ENCODE results near the gene GUCY2F.

The GUCY2F gene

DNA sequence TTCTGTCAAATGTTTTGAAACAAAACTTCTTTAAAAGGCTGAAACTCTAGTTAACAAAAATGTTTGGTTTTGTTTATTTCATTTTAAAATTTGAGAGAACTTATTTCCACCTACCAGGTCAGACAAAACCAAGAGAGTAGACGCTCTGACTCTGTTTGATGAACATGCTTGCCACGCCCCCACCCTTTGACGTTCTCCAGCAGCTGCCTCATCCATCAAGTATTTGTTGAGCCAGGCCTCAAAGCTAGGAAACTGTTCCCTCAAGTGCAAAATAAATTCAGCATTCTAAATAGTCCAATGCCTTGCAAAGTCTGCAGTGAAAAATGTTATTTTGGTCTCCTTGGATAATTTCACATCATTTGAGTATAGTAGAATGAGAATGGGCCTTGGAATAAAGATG is 121.6 kb downstream of the GUCY2F start:
- peak; percentile 34 for DNase-seq (ENCODE audit: low read depth)
- TF ChIP-seq, protein P1, sequence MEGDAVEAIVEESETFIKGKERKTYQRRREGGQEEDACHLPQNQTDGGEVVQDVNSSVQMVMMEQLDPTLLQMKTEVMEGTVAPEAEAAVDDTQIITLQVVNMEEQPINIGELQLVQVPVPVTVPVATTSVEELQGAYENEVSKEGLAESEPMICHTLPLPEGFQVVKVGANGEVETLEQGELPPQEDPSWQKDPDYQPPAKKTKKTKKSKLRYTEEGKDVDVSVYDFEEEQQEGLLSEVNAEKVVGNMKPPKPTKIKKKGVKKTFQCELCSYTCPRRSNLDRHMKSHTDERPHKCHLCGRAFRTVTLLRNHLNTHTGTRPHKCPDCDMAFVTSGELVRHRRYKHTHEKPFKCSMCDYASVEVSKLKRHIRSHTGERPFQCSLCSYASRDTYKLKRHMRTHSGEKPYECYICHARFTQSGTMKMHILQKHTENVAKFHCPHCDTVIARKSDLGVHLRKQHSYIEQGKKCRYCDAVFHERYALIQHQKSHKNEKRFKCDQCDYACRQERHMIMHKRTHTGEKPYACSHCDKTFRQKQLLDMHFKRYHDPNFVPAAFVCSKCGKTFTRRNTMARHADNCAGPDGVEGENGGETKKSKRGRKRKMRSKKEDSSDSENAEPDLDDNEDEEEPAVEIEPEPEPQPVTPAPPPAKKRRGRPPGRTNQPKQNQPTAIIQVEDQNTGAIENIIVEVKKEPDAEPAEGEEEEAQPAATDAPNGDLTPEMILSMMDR (conservative IDR thresholded peaks at IDR 0.05; ENCODE audit: low read depth, low read length): no peak

DNA sequence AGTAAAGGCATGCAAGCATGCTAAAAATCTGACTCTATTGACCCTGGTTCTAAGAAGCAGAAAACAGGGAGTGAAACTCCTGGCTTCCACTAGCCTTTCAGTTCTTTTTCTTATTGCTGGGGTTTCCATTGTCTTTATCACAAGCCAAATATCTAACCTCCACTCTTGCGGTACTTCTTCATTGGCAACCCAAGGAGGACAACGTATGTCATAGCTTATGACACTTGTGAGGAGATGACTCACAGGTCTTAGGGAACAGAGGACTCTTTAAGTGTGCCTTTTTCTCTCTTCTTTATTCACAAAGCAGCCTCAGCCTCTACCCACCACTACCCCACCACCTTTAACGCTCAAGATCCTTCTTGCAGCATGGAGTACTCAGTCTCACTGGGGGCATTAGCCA is 124.2 kb downstream of the GUCY2F start:
- no peak overlapping the region for H3K4me3 ChIP-seq (ENCODE audit: low read depth, low read length)
- TF ChIP-seq, protein P1 (conservative IDR thresholded peaks at IDR 0.05; ENCODE audit: low read depth, low read length): no peak
- no peak for DNase-seq (ENCODE audit: low read depth)

More for the DNA sequence above, 121.6 kb downstream of the GUCY2F start:
- no peak overlapping the region for H3K4me3 ChIP-seq (ENCODE audit: low read depth, low read length)

DNA sequence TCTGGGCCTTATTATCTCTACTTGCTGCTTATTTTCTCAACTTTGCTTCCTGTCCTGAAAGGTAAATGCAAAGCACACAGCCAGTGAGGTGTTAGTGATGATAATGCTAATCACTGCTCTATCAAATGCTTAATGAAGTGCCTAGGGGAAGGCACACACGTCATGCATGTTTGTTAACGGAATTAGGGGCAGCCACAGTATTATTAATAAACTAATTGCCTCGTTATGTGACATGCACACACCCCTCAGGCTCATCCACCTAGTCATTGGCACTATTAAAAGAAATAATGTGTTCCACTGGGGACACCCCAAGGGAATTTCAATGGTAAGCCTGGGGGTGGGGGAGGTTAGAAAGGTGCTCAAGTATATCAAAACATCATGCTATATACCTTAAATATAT is 125.2 kb downstream of the GUCY2F start:
- no peak for DNase-seq (ENCODE audit: low read depth)
- TF ChIP-seq, protein P1 (conservative IDR thresholded peaks at IDR 0.05; ENCODE audit: low read depth, low read length): no peak
- no peak overlapping the region for H3K4me3 ChIP-seq (ENCODE audit: low read depth, low read length)

DNA sequence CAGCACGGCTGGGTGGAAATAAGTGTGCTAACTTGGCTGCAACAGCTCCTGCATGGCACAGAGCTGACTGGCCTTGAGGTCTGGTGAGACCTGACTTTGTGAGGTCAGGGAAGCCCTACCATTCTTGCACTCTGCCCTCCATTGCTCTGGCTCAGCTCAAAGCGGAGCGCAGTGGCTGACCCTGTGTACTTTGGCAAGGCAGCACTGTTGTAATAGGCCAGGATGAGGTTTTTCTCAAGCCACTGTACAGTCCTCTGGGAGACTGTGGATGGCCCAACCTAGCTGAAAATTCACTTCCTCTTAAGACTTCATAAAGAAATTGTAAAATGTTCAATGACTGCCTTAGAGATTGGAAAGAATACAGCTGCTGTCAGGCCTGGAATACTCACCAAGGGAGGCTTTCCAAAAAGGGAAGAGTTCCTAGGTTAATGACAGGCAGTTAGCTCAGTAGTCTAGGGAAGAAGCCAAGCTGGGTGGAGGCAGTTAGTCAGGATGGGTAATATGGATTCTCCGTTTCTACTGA is 129.8 kb downstream of the GUCY2F start:
- peak; percentile 75 for DNase-seq (ENCODE audit: low read depth)
- TF ChIP-seq, protein P1 (conservative IDR thresholded peaks at IDR 0.05; ENCODE audit: low read depth, low read length): no peak
- no peak overlapping the region for H3K4me3 ChIP-seq (ENCODE audit: low read depth, low read length)

DNA sequence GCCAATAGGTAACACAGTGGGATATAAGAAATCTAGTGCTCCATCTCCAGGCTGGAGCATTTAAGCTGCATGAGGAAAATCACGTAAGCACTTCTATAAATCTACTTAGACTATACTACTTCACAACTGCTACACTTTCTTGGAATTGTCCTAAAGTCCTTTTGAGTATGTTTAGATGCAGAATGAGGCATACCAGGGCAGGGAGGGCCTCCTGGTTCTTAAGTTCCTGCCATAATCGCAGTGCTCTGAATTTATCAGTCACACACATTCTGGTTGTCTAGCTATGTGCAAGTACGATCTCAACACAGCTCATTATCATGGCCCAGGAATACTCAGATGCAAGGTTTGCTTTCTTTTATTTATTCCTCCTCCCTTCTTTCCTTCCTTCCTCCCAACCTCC is 130.3 kb downstream of the GUCY2F start:
- peak; percentile 19 for DNase-seq (ENCODE audit: low read depth)
- no peak overlapping the region for H3K4me3 ChIP-seq (ENCODE audit: low read depth, low read length)
- TF ChIP-seq, protein P1 (conservative IDR thresholded peaks at IDR 0.05; ENCODE audit: low read depth, low read length): no peak

DNA sequence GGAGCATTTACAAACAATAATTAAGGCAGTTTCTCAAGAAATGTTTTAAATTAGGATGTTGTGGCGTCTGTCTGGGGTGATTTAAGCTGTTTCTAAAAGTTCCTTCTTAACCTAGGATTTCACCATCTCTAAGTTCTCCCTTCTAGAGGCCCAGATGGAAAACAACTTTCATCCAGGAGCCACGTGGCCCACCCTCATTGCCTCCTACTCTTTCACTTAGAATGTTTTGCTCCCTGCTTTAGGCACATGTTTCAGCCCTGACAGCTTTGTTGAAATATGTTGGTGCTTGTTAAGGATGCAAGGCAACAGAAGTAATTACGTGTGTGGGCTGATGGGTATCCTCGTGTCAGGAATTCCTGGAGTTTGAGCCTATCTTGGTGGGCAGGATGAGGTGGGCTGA is 131.3 kb downstream of the GUCY2F start:
- no peak for DNase-seq (ENCODE audit: low read depth)
- TF ChIP-seq, protein P1 (conservative IDR thresholded peaks at IDR 0.05; ENCODE audit: low read depth, low read length): no peak
- no peak overlapping the region for H3K4me3 ChIP-seq (ENCODE audit: low read depth, low read length)

DNA sequence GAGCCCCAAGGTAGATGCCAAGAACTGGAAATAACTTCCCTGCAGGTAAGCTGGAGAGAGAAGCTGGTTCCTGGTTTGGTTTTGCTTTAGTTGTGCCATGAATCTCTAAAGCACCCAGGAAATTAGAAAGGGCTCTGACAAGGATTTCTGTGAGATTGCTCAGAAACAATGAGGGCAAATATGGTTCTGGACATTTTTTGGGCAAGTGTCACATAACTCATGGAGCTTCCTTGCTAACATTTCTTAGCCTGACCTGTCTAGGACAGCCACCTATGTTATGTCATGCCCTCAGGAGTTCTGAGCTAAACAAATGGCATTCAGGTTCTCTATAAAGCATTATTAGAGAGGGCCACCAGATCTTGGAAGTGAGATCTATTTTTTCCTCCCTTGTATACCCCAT is 131.8 kb downstream of the GUCY2F start:
- TF ChIP-seq, protein P1 (conservative IDR thresholded peaks at IDR 0.05; ENCODE audit: low read depth, low read length): no peak
- no peak for DNase-seq (ENCODE audit: low read depth)
- no peak overlapping the region for H3K4me3 ChIP-seq (ENCODE audit: low read depth, low read length)
